Liver (tissue), 3 donors: ENCODE results near the gene KCNMA1.

Experiments
- EGR1 ChIP-seq, 2 donors: IDR thresholded peaks; 2 replicates each; pipeline ENCODE4 v1.6.1; 2016 to 2018; ENCODE audit warnings: antibody characterized with exemption in 2 of 2, low read depth in 2 of 2
- GABPA ChIP-seq, 2 donors: IDR thresholded peaks in 1 of 2; conservative IDR thresholded peaks in 1 of 2; 2 replicates each; pipeline ENCODE4 v1.6.1; 2016; ENCODE audit warnings: antibody characterized with exemption in 2 of 2, mild to moderate bottlenecking in 1 of 2, moderate library complexity in 1 of 2
- NR2F2 ChIP-seq: IDR thresholded peaks from 2 replicates; pipeline ENCODE4 v1.6.1; 2016; ENCODE audit warnings: antibody characterized with exemption
- REST ChIP-seq: IDR thresholded peaks from 2 replicates; pipeline ENCODE4 v1.6.1; 2016; ENCODE audit warnings: antibody characterized with exemption, mild to moderate bottlenecking
- SP1 ChIP-seq: IDR thresholded peaks from 2 replicates; pipeline ENCODE4 v1.6.1; 2018; ENCODE audit warnings: antibody characterized with exemption, mild to moderate bottlenecking
- TAF1 ChIP-seq: conservative IDR thresholded peaks from 2 replicates; pipeline ENCODE4 v1.6.1; 2016; ENCODE audit warnings: antibody characterized with exemption, mild to moderate bottlenecking
- TF ChIP-seq, protein P1 (sequence below): fragments of 150-350 bp; IDR thresholded peaks from 2 replicates; pipeline ENCODE4 v1.5.1; 2017; ENCODE audit warnings: improper control_type of control experiment, low read depth, low read length; ENCODE audit not compliant: missing input control
- TF ChIP-seq, protein P2 (sequence below): IDR thresholded peaks from 2 replicates; pipeline ENCODE4 v1.6.1; 2016; ENCODE audit warnings: antibody characterized with exemption
- donor health status: healthy.
- donor health status: healthy.

DNA sequence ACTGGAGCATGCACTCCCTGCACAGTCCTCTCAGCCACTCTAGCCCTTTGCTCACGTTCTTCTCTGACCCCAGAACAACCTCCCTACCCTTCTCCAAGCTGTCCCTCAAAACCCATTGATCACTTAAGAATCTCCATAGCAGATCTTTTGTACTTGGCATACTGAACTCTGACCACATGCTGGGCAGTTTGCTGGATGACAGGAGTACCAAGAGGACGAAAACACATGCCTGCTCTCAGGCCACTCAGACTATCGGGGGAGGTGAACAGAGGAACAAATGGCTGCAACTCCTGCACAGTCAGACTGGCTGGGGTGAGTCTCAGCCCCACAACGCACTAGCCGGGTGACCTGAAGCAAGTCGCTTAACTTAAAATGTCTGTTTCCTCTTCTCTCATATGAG is 52.7 kb downstream of the KCNMA1 start:
- TF ChIP-seq, protein P1, sequence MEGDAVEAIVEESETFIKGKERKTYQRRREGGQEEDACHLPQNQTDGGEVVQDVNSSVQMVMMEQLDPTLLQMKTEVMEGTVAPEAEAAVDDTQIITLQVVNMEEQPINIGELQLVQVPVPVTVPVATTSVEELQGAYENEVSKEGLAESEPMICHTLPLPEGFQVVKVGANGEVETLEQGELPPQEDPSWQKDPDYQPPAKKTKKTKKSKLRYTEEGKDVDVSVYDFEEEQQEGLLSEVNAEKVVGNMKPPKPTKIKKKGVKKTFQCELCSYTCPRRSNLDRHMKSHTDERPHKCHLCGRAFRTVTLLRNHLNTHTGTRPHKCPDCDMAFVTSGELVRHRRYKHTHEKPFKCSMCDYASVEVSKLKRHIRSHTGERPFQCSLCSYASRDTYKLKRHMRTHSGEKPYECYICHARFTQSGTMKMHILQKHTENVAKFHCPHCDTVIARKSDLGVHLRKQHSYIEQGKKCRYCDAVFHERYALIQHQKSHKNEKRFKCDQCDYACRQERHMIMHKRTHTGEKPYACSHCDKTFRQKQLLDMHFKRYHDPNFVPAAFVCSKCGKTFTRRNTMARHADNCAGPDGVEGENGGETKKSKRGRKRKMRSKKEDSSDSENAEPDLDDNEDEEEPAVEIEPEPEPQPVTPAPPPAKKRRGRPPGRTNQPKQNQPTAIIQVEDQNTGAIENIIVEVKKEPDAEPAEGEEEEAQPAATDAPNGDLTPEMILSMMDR = no peak
- TF ChIP-seq EGR1 (IDR thresholded peaks at IDR 0.05; ENCODE audit: low read depth in 2 of 2) = no peak
- TF ChIP-seq GABPA (IDR thresholded peaks at IDR 0.05 in 1 of 2, conservative IDR thresholded peaks at IDR 0.05 in 1 of 2) = no peak
- no peak for TF ChIP-seq REST
- TF ChIP-seq, protein P2, sequence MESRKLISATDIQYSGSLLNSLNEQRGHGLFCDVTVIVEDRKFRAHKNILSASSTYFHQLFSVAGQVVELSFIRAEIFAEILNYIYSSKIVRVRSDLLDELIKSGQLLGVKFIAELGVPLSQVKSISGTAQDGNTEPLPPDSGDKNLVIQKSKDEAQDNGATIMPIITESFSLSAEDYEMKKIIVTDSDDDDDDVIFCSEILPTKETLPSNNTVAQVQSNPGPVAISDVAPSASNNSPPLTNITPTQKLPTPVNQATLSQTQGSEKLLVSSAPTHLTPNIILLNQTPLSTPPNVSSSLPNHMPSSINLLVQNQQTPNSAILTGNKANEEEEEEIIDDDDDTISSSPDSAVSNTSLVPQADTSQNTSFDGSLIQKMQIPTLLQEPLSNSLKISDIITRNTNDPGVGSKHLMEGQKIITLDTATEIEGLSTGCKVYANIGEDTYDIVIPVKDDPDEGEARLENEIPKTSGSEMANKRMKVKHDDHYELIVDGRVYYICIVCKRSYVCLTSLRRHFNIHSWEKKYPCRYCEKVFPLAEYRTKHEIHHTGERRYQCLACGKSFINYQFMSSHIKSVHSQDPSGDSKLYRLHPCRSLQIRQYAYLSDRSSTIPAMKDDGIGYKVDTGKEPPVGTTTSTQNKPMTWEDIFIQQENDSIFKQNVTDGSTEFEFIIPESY = no peak
- no peak for TF ChIP-seq SP1
- no peak for TF ChIP-seq NR2F2
- TF ChIP-seq TAF1 = no peak
